ENCODE data around the gene RABL2A.

GRCh38 chr2:113685471-113685870 is 58.4 kb downstream of the RABL2A start:
- TF ChIP-seq CTCF (IDR thresholded peaks at IDR 0.05) (no peak), POLR2A (IDR thresholded peaks at IDR 0.05) (no peak)

Data from thyroid gland (tissue), 4 donors.